ENCODE results near the gene MTCH2.

Gene MTCH2

DNA sequence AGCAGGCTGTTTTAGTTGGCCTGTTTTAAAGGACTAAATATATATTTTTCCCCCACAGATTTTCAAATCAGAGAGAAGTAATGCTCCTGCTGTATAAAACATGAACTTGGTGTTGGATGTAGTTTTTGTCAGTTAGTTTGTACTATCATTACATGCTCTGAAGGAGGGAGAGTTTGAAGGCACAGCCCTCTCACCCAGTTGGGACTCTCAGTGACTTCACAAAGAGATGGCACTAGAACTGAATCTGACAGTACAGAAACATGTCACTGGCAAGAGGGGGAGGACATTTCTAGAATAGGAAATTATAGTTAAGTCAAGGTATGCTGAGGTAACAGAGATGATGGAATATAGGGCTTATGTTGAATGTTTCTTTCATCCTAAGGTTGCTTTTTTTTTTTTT, 27.1 kb downstream of the MTCH2 start:
- no peak overlapping the region for H3K4me3 ChIP-seq (ENCODE audit: low read depth, low read length)
- DNase-seq (ENCODE audit: low read depth), result no peak
- TF ChIP-seq, protein P1, sequence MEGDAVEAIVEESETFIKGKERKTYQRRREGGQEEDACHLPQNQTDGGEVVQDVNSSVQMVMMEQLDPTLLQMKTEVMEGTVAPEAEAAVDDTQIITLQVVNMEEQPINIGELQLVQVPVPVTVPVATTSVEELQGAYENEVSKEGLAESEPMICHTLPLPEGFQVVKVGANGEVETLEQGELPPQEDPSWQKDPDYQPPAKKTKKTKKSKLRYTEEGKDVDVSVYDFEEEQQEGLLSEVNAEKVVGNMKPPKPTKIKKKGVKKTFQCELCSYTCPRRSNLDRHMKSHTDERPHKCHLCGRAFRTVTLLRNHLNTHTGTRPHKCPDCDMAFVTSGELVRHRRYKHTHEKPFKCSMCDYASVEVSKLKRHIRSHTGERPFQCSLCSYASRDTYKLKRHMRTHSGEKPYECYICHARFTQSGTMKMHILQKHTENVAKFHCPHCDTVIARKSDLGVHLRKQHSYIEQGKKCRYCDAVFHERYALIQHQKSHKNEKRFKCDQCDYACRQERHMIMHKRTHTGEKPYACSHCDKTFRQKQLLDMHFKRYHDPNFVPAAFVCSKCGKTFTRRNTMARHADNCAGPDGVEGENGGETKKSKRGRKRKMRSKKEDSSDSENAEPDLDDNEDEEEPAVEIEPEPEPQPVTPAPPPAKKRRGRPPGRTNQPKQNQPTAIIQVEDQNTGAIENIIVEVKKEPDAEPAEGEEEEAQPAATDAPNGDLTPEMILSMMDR (conservative IDR thresholded peaks at IDR 0.05; ENCODE audit: low read depth, low read length), result no peak

- no peak overlapping the region for H3K4me3 ChIP-seq (ENCODE audit: low read depth, low read length)
- DNase-seq (ENCODE audit: low read depth), result no peak
- TF ChIP-seq, protein P1 (conservative IDR thresholded peaks at IDR 0.05; ENCODE audit: low read depth, low read length), result no peak
Measured at GRCh38 chr11:47611348-47611794, 31.0 kb downstream of the MTCH2 start.

- no peak for DNase-seq (ENCODE audit: low read depth)
- TF ChIP-seq, protein P1 (conservative IDR thresholded peaks at IDR 0.05; ENCODE audit: low read depth, low read length), result no peak
Measured at GRCh38 chr11:47609675-47610074, 32.7 kb downstream of the MTCH2 start.

GRCh38 chr11:47607380-47607779, 35.0 kb downstream of the MTCH2 start:
- TF ChIP-seq, protein P1 (conservative IDR thresholded peaks at IDR 0.05; ENCODE audit: low read depth, low read length), result no peak
- DNase-seq (ENCODE audit: low read depth), result peak; percentile 94
- no peak overlapping the region for H3K4me3 ChIP-seq (ENCODE audit: low read depth, low read length)

More at GRCh38 chr11:47609675-47610074, 32.7 kb downstream of the MTCH2 start:
- no peak overlapping the region for H3K4me3 ChIP-seq (ENCODE audit: low read depth, low read length)

DNA sequence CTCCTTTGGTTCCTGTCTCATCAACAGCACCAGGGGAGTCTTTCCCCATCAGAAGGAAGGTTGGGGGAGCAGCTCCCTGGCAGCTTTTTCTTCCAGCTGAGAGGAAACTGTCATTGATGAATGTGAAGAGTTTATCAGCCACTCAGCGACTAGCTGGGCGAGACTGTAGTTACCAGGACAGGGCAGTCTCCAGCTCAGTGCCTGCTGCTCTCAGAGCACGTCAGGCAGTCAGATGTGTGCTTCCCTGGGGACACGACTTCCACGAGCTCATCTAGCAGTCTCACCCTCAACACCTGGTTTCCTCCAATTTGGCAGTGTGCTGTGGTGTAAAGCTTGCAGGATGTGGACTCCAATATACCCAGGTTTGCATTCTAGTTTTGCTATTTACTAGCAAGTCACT, 35.6 kb downstream of the MTCH2 start:
- TF ChIP-seq, protein P1 (conservative IDR thresholded peaks at IDR 0.05; ENCODE audit: low read depth, low read length), result no peak
- no peak overlapping the region for H3K4me3 ChIP-seq (ENCODE audit: low read depth, low read length)
- DNase-seq (ENCODE audit: low read depth), result peak; percentile 70

- TF ChIP-seq, protein P1 (conservative IDR thresholded peaks at IDR 0.05; ENCODE audit: low read depth, low read length), result no peak
- no peak for DNase-seq (ENCODE audit: low read depth)
- H3K4me3 ChIP-seq (ENCODE audit: low read depth, low read length), result no peak overlapping the region
Measured at GRCh38 chr11:47605921-47606320, 36.4 kb downstream of the MTCH2 start.

- H3K4me3 ChIP-seq (ENCODE audit: low read depth, low read length), result no peak overlapping the region
- DNase-seq (ENCODE audit: low read depth), result no peak
- TF ChIP-seq, protein P1 (conservative IDR thresholded peaks at IDR 0.05; ENCODE audit: low read depth, low read length), result no peak
Measured at GRCh38 chr11:47603295-47603694, 39.1 kb downstream of the MTCH2 start.

All from choroid plexus epithelial cell (primary cell).